Stimulated activated CD4-positive, alpha-beta T cell treated with anti-CD3 and anti-CD28 coated beads, Interleukin-1b, Interleukin-23, amount 100 ng/mL, for 24 hours (primary cell): ENCODE data around the gene DOCK1.

Experiments
- DNase-seq, 4 experiments: peaks; one replicate each; pipeline ENCODE4 v3.0.0-alpha.2; 2020; ENCODE audit warnings: low read depth in 4 of 4, low spot score in 1 of 4

The DOCK1 gene

DNA sequence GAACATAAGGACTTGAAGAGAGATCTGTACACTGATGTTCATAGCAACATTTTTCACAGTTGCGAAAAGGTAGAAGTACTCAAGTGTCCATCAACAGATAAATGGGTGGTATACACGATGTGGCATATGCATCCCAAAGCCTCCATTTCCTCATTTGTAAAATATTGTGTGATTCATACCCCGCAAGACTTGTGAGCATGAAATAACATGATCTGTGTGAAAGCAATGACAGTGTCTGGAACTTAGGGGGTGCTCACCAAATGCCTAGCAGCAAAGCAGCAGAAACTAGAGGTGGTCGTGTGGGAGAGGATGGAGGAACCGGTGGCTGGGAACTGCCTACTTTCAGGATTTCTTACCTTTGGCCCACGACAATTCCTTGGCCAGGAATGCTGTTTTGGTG, 426.5 kb downstream of the DOCK1 start:
- DNase-seq = no peak

DNA sequence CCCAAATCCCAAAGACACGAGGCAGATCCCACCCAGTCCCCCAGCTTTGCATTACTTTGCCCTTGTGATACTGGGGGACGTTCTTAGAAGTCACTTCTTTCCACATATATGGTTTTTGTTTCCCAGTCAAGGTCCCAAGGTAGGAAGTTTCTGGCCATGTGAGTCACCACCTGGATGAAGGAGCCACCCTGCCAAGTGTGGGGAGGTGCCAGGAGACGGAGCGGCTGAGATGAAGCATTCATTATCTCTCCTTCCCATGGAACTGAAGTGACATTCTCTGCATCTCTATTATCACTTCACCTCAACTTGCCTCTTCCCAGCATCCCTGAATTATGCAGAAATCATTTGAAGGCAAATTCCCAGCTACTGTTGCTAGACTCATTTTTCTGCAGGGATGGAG, 427.4 kb downstream of the DOCK1 start:
- DNase-seq = no peak

DNA sequence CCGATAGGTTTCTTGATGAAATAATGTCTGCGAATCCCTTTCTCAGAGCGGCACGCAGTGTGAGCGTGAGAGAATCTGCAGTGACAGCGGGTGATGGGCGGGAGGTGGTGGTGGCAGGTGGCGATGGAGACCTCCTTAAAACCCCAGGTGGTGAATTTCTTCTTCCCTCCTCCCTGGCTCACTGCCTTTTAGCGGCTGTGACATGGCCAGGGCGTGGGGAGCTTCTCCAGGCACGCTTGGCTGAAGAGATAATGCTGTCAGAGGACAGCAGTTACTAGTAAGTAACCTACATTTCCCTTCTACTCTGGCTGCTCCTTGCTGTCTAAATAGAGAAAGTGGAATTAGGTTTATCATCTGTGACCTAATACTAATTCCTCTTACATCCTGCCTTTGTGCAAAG, 432.6 kb downstream of the DOCK1 start:
- DNase-seq = no peak

DNA sequence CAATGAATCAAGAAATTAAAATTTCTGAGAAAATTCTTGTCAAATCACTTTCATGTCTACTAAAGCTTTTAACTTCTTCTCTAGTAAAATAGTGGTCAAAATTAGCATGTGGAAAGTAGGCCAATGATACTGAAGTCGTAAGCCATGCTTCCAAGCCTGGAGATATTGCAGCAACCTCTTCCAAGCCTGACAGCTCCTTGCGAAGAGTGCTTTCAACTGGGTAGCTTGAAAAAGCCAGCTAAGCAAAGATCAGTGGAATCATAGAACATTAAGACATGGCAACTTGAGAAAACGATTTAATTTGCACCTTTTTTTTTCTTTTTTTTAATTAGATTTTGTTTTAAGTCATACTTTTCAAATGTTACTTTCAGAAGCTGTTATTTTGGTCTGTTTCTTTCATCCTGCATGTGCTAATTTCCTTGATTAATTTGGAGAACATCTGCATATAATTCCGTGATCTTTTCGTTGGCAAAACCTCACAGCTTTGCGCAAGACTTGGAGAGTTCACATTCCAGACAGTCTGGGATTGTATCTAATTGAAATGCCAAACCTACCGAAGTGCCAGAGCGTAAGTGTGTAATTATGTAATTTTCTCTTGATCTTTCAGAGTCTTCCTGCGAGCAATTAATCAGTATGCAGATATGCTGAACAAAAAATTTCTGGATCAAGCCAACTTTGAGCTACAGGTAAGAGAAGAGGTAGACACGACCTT, 433.3 kb downstream of the DOCK1 start:
- DNase-seq = no peak

- DNase-seq = no peak
Observed at GRCh38 chr10:127343821-127344220, 438.6 kb downstream of the DOCK1 start.

DNA sequence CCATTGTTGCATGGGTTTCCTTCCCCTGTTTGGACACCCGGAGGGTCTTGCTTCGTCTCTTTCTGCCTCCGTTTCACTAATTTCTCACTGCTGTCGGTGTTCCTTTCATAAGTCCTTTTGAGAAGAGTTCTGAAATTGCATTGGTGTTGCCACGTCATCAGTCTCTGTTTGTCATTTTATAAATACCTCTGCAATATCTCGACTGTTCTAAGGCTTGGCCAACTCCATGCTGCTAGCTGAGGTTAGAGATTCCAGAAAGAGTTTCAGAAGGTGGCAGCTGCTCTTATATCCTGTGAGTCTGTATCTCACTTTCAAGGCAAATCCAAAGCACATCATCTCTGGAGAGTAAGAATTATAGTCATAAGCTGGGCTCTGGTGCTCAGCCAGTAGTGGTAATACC, 439.1 kb downstream of the DOCK1 start:
- no peak for DNase-seq

DNA sequence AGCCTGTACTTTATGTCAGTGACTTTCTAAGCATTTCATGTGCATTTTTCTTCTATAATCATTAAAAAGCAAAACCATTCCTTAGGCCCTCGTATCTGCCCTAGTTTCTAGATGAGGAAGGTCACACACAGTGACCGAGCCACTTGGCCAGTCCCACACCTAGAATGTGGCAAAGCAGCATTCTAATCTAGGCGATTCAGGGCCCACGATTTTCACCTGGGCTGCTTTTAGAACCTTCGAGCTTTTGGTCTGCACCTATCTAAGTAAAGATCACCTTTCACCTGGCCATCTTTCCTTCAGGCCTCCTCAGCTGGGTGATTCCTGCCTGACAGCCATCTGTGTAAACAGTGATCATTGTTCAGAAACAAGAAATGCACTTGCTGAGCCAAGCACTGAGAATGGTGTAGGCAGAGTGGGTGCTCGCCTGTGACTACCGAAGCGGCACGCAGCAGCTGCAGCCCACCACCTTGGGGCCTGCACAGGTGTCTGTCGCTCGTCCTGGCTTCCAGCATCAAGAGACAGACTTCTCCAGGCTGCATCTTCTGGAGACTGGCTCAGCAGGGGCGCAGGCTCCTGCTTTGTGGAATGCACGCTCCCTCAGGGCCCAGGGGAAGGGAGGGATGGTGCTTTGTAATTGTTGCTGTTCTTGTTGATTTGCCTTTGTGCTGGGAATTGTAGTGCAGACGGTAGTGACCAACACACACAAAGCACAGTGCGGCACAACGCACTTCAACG, 440.2 kb downstream of the DOCK1 start:
- no peak for DNase-seq

- peak in 1 of 4 experiments; percentile 2 for DNase-seq
Observed at GRCh38 chr10:127346604-127347003, 441.4 kb downstream of the DOCK1 start.

- DNase-seq = no peak
Observed at GRCh38 chr10:127347202-127347959, 442.2 kb downstream of the DOCK1 start.

- no peak for DNase-seq
Observed at GRCh38 chr10:127349737-127350136, 444.5 kb downstream of the DOCK1 start.

DNA sequence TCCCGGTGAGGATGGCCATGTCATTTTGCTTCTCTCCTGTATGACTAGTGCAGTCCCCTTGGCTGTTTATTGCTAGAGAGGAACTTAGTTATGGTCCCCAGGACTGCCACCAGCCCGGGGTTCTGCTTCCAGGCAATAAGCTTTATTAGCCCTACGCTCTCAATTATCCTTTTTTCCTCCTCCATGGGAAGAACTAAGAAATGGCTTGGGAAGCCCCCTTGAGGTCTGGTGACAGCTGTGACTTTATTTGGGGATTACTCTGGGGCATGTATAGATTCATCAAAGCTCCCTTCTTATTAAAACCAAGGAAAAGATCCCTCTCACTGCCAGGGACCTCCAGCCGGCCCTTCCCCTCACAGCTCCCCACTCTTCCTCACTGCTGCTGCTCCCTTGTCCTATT, 446.3 kb downstream of the DOCK1 start:
- DNase-seq = no peak

- no peak for DNase-seq
Observed at GRCh38 chr10:127353544-127353943, 448.3 kb downstream of the DOCK1 start.

DNA sequence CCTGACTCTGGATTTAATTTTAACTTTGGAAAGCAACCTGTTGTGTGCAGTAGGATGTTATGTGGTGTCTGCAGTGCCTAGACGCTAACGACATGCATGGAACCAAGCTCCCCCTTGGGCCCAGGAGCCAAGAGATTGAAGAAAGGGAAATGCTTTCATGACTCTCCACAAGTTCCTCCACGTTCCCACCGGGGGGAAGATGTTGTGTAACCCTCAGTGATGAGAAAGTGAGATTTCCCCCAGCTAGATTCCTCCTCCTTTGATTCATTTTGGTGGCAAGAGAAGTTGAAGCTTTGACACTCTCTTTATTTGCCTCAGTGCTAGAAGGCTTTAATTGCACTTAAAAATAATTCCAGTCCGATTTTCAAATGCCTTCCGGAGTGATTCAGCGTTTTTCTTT, 449.0 kb downstream of the DOCK1 start:
- no peak for DNase-seq

- no peak for DNase-seq
Observed at GRCh38 chr10:127354992-127355391, 449.8 kb downstream of the DOCK1 start.

DNA sequence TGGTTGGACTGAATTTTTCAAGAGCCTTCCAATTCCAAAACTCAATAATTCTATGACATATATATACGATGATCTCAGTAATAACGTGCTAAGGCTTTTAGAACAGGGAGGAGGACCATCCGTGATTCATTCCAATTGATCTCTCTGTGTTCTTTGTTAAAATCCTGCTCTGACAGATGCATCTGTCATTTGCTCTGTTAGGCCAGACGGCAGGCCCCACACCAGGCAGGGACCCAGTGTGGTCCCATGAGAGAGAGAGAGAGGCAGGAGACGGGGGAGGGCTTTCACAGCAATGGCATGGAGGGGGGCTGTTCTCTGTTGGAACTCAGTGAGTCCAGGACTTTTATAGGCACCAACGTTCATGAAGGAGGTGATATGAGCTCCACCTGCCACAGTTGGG, 451.1 kb downstream of the DOCK1 start:
- DNase-seq = no peak

DNA sequence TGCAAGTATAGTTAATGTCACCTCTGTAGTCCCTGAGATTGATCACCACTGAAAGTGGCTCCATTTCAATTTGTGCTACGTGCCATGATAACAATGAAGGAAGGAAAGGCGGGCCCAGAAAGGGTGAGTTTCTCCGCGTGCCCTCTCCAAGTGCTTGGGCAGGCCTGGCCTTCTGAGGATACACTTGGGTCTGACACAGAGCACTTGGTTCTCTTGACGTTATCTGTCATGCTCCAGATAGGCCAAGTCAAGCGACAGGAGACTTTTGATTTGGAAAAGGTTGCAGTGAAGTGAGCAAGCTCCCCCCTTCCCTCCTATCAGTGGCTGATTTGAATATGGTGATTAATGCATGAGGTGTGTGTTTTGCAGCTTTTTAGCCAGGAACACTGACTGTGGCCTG, 452.0 kb downstream of the DOCK1 start:
- no peak for DNase-seq

DNA sequence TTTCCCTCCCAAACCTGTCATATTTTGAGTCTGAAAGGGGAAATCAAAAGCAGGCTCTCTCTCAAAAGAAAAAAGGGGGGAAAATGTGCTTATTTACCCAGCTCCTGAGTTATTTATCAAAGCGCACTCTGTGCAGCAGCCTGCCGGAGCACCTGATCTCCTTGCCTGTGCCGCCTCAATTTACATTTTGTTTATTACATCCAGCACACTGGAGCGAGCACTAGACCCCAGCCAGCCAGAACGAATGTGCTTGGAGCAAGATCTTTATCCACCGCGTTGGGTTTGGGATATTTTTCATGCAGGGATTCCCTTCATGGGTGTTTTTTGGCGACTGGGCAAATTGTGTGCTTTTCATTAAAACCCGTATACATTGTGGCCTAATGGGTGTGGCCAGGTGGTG, 453.1 kb downstream of the DOCK1 start:
- no peak for DNase-seq

DNA sequence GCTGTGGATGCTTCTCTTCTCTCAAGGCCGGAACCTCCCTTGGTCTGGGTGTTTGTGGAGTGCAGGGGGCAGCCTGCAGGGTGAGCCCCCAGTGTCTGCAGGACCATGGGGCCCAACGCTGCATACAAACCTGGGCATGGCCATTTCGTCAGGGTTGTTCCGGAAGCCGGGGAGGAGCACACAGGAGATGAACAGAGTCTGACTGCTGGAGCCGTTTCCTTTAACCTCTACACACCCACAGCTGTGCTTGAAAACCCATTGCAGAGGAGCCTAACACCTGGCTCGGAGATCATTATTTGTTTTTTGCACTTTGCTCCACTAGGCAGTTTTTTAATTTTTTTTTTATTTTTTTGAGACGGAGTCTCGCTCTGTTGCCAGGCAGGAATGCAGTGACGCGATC, 458.8 kb downstream of the DOCK1 start:
- DNase-seq = no peak

- DNase-seq = no peak
Observed at GRCh38 chr10:127368101-127368500, 462.9 kb downstream of the DOCK1 start.

GRCh38 chr10:127368929-127369328, 463.7 kb downstream of the DOCK1 start:
- DNase-seq = no peak

DNA sequence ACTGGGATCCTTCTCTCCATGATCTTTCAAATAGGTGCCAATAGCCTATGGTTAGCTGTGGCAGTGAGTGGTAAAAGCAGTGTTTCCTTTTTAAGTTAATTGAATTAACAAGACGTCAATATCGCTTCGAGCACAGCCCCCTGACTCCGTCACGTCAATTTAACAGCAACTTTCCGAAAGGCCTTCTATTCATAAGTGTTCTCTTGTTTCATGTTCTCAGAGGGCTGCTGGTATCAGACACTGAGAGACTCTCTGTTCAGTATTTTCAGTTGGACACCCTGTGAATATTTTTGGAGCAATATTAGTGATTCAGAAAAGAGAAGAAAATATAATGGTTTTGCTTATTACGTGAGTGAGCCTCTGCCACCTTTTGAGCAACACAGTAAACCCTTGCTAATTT, 465.4 kb downstream of the DOCK1 start:
- DNase-seq = no peak

DNA sequence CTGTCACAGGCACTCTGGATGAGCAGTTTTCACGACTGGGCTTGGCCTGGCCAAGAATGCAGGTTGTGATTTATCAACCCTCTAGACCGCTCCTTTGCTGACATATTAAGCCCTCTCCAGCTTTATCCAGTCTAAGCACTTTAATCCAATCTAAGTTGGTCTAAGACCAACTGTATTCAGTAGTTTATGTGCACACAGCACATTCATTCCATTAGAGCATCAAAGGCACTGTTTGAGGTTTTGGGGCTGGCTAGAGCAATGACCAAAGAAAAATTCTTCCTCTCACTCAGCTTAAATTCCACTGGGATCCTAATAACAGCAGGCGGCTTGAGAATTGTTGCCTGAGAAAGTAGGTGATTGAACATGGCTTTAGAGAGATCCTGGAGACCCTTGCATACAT, 467.1 kb downstream of the DOCK1 start:
- DNase-seq = no peak
